ENCODE data around the gene NIPBL.

NIPBL gene

DNA sequence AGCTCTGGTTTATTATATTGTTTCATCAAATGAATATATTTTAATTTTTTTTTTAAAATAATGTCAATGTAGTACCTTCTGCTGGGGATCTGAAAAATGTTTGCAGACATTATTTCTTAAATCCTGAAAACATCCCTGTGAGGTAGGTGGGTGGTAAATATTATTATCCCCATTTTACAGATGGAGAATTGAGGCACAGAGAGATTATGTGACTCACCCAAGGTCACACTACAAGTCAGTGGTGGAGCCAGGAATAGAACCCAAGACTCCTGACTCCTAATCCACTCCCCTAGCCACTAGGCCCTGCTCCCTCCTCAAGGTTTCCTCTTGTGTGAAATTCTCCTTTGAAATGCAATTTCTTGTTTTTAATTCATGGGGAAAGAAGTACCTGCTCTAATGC, 171.4 kb downstream of the NIPBL start:
- Histone ChIP-seq H3K36me3 (replicated peaks in 1 of 2; ENCODE audit: control insufficient read depth in 2 of 2, insufficient read depth in 2 of 2, low read length in 2 of 2) (peaks cover 11 to 94% of the 10 kb centered on the region in 2 donors), H3K4ac (ENCODE audit: low read length) (no peak overlapping the region), H3K4me1 (ENCODE audit: control insufficient read depth in 2 of 2, insufficient read depth in 1 of 2, low read depth in 1 of 2, low read length in 2 of 2) (no peaks in the 10 kb centered on the region), H3K18ac (ENCODE audit: low read length) (no peak overlapping the region), H2AK5ac (ENCODE audit: low read depth, low read length) (no peak overlapping the region), H3K23ac (ENCODE audit: low read depth, low read length, poor library complexity) (no peak overlapping the region), H3K4me2 (ENCODE audit: insufficient read depth, low read length, poor library complexity, severe bottlenecking) (no peak overlapping the region), H2BK12ac (ENCODE audit: low read length) (no peak overlapping the region), H3K27ac (replicated peaks; ENCODE audit: low read length) (no peak overlapping the region), H3K9me3 (replicated peaks in 1 of 2; ENCODE audit: control insufficient read depth in 2 of 2, insufficient read depth in 1 of 2, low read depth in 1 of 2, low read length in 2 of 2) (no peaks in the 10 kb centered on the region), H2AFZ (ENCODE audit: low read length) (no peak overlapping the region), H3K9ac (ENCODE audit: low read depth, low read length, poor library complexity) (no peak overlapping the region), H3K14ac (ENCODE audit: low read length) (no peak overlapping the region), H2BK15ac (ENCODE audit: low read length) (no peak overlapping the region), H4K8ac (ENCODE audit: low read depth, low read length) (no peak overlapping the region), H4K91ac (ENCODE audit: low read depth, low read length, poor library complexity) (no peak overlapping the region), H3K27me3 (ENCODE audit: control insufficient read depth in 3 of 3, insufficient read depth in 3 of 3, low read depth in 1 of 3, low read length in 3 of 3) (no peaks in the 10 kb centered on the region), H2BK5ac (ENCODE audit: low read length) (no peak overlapping the region), H2BK120ac (ENCODE audit: low read depth, low read length) (no peak overlapping the region), H3K4me3 (ENCODE audit: low read length in 2 of 2) (no peak overlapping the region), H3K79me1 (ENCODE audit: low read depth, low read length) (no peaks in the 10 kb centered on the region)
- DNase-seq (ENCODE audit: low spot score), result no peak

- Histone ChIP-seq H3K18ac (ENCODE audit: low read length) (no peak overlapping the region), H2BK5ac (ENCODE audit: low read length) (no peak overlapping the region), H3K4me3 (ENCODE audit: low read length in 2 of 2) (no peak overlapping the region), H2AK5ac (ENCODE audit: low read depth, low read length) (no peak overlapping the region), H3K27me3 (ENCODE audit: control insufficient read depth in 3 of 3, insufficient read depth in 3 of 3, low read depth in 1 of 3, low read length in 3 of 3) (no peaks in the 10 kb centered on the region), H3K4ac (ENCODE audit: low read length) (no peak overlapping the region), H3K79me1 (ENCODE audit: low read depth, low read length) (no peaks in the 10 kb centered on the region), H3K9me3 (replicated peaks in 1 of 2; ENCODE audit: control insufficient read depth in 2 of 2, insufficient read depth in 1 of 2, low read depth in 1 of 2, low read length in 2 of 2) (peaks cover 0 to 6% of the 10 kb centered on the region in 2 donors), H3K27ac (replicated peaks; ENCODE audit: low read length) (no peak overlapping the region), H4K91ac (ENCODE audit: low read depth, low read length, poor library complexity) (no peak overlapping the region), H4K8ac (ENCODE audit: low read depth, low read length) (no peak overlapping the region), H3K36me3 (replicated peaks in 1 of 2; ENCODE audit: control insufficient read depth in 2 of 2, insufficient read depth in 2 of 2, low read length in 2 of 2) (peaks cover 5 to 92% of the 10 kb centered on the region in 2 donors), H3K23ac (ENCODE audit: low read depth, low read length, poor library complexity) (no peak overlapping the region), H2BK120ac (ENCODE audit: low read depth, low read length) (no peak overlapping the region), H2BK12ac (ENCODE audit: low read length) (no peak overlapping the region), H3K4me2 (ENCODE audit: insufficient read depth, low read length, poor library complexity, severe bottlenecking) (no peak overlapping the region), H2BK15ac (ENCODE audit: low read length) (no peak overlapping the region), H3K14ac (ENCODE audit: low read length) (no peak overlapping the region), H3K9ac (ENCODE audit: low read depth, low read length, poor library complexity) (no peak overlapping the region), H3K4me1 (ENCODE audit: control insufficient read depth in 2 of 2, insufficient read depth in 1 of 2, low read depth in 1 of 2, low read length in 2 of 2) (no peaks in the 10 kb centered on the region), H2AFZ (ENCODE audit: low read length) (no peak overlapping the region)
- WGBS, 2 donors (ENCODE audit: extremely low coverage in 2 of 2, insufficient read length in 2 of 2, insufficient replicate concordance in 1 of 2), result no CpG with 5 or more reads among the region's 2 CpGs
- DNase-seq (ENCODE audit: low spot score), result no peak
Observed at GRCh38 chr5:37054391-37054790, 177.8 kb downstream of the NIPBL start.

DNA sequence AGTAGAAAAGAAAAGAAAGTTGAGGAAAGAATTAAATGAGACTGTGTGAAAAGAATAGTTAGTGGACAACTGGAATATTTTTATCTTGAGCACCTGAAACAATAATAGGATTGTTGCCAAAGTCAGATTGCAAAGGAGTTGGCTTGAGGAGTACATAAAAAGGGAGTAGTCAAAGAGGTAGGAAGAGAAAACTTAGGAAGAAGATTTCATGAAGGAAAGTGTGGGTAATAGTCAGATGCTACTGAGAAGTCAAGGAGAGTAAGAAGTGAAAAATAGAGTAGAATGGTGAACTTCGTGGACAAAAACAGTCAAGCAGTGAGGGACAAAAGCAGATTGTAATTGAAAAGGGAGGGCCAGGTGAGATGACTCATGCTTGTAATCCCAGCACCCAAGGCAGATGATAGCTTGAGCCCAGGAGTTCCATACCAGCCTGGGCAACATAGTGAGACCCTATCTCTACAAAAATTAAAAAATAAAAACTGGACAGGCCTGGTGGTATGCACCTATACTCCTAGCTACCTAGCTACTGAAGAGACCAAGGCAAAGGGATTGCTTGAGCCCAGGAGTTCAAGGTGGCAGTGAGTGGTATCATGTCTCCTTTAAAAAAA, 178.9 kb downstream of the NIPBL start:
- H3K4me3 ChIP-seq (ENCODE audit: low read length in 2 of 2), result no peak overlapping the region
- H2AFZ ChIP-seq (ENCODE audit: low read length), result no peak overlapping the region
- no peak overlapping the region for H2BK12ac ChIP-seq (ENCODE audit: low read length)
- DNase-seq (ENCODE audit: low spot score), result no peak
- no peak overlapping the region for H2BK120ac ChIP-seq (ENCODE audit: low read depth, low read length)
- WGBS, 2 donors (ENCODE audit: extremely low coverage in 2 of 2, insufficient read length in 2 of 2, insufficient replicate concordance in 1 of 2), result no CpG with 5 or more reads among the region's 1 CpG
- no peak overlapping the region for H3K4me2 ChIP-seq (ENCODE audit: insufficient read depth, low read length, poor library complexity, severe bottlenecking)
- no peaks in the 10 kb centered on the region for H3K4me1 ChIP-seq (ENCODE audit: control insufficient read depth in 2 of 2, insufficient read depth in 1 of 2, low read depth in 1 of 2, low read length in 2 of 2)
- H3K9ac ChIP-seq (ENCODE audit: low read depth, low read length, poor library complexity), result no peak overlapping the region
- peaks cover 0 to 6% of the 10 kb centered on the region in 2 donors for H3K9me3 ChIP-seq (replicated peaks in 1 of 2; ENCODE audit: control insufficient read depth in 2 of 2, insufficient read depth in 1 of 2, low read depth in 1 of 2, low read length in 2 of 2)
- no peak overlapping the region for H3K23ac ChIP-seq (ENCODE audit: low read depth, low read length, poor library complexity)
- H4K8ac ChIP-seq (ENCODE audit: low read depth, low read length), result no peak overlapping the region
- no peak overlapping the region for H2AK5ac ChIP-seq (ENCODE audit: low read depth, low read length)
- H3K27me3 ChIP-seq (ENCODE audit: control insufficient read depth in 3 of 3, insufficient read depth in 3 of 3, low read depth in 1 of 3, low read length in 3 of 3), result no peaks in the 10 kb centered on the region
- H4K91ac ChIP-seq (ENCODE audit: low read depth, low read length, poor library complexity), result no peak overlapping the region
- H2BK15ac ChIP-seq (ENCODE audit: low read length), result no peak overlapping the region
- H3K18ac ChIP-seq (ENCODE audit: low read length), result no peak overlapping the region
- no peak overlapping the region for H2BK5ac ChIP-seq (ENCODE audit: low read length)
- H3K36me3 ChIP-seq (replicated peaks in 1 of 2; ENCODE audit: control insufficient read depth in 2 of 2, insufficient read depth in 2 of 2, low read length in 2 of 2), result peaks cover 5 to 92% of the 10 kb centered on the region in 2 donors
- no peak overlapping the region for H3K27ac ChIP-seq (replicated peaks; ENCODE audit: low read length)
- no peak overlapping the region for H3K14ac ChIP-seq (ENCODE audit: low read length)
- H3K4ac ChIP-seq (ENCODE audit: low read length), result no peak overlapping the region
- no peaks in the 10 kb centered on the region for H3K79me1 ChIP-seq (ENCODE audit: low read depth, low read length)

GRCh38 chr5:37056762-37057161, 180.2 kb downstream of the NIPBL start:
- H2AK5ac ChIP-seq (ENCODE audit: low read depth, low read length), result no peak overlapping the region
- H3K4me1 ChIP-seq (ENCODE audit: control insufficient read depth in 2 of 2, insufficient read depth in 1 of 2, low read depth in 1 of 2, low read length in 2 of 2), result no peaks in the 10 kb centered on the region
- DNase-seq (ENCODE audit: low spot score), result no peak
- no peaks in the 10 kb centered on the region for H3K27me3 ChIP-seq (ENCODE audit: control insufficient read depth in 3 of 3, insufficient read depth in 3 of 3, low read depth in 1 of 3, low read length in 3 of 3)
- H3K4me2 ChIP-seq (ENCODE audit: insufficient read depth, low read length, poor library complexity, severe bottlenecking), result no peak overlapping the region
- H4K8ac ChIP-seq (ENCODE audit: low read depth, low read length), result no peak overlapping the region
- H3K79me1 ChIP-seq (ENCODE audit: low read depth, low read length), result no peaks in the 10 kb centered on the region
- H2AFZ ChIP-seq (ENCODE audit: low read length), result no peak overlapping the region
- H3K23ac ChIP-seq (ENCODE audit: low read depth, low read length, poor library complexity), result no peak overlapping the region
- H3K14ac ChIP-seq (ENCODE audit: low read length), result no peak overlapping the region
- no peak overlapping the region for H3K18ac ChIP-seq (ENCODE audit: low read length)
- no peak overlapping the region for H4K91ac ChIP-seq (ENCODE audit: low read depth, low read length, poor library complexity)
- H2BK12ac ChIP-seq (ENCODE audit: low read length), result no peak overlapping the region
- H3K27ac ChIP-seq (replicated peaks; ENCODE audit: low read length), result no peak overlapping the region
- H3K9me3 ChIP-seq (replicated peaks in 1 of 2; ENCODE audit: control insufficient read depth in 2 of 2, insufficient read depth in 1 of 2, low read depth in 1 of 2, low read length in 2 of 2), result peaks cover 0 to 6% of the 10 kb centered on the region in 2 donors
- H2BK120ac ChIP-seq (ENCODE audit: low read depth, low read length), result no peak overlapping the region
- no CpG with 5 or more reads among the region's 2 CpGs for WGBS, 2 donors (ENCODE audit: extremely low coverage in 2 of 2, insufficient read length in 2 of 2, insufficient replicate concordance in 1 of 2)
- peaks cover 5 to 92% of the 10 kb centered on the region in 2 donors for H3K36me3 ChIP-seq (replicated peaks in 1 of 2; ENCODE audit: control insufficient read depth in 2 of 2, insufficient read depth in 2 of 2, low read length in 2 of 2)
- H3K9ac ChIP-seq (ENCODE audit: low read depth, low read length, poor library complexity), result no peak overlapping the region
- H3K4me3 ChIP-seq (ENCODE audit: low read length in 2 of 2), result no peak overlapping the region
- H2BK15ac ChIP-seq (ENCODE audit: low read length), result no peak overlapping the region
- no peak overlapping the region for H3K4ac ChIP-seq (ENCODE audit: low read length)
- no peak overlapping the region for H2BK5ac ChIP-seq (ENCODE audit: low read length)
